ENCODE results near the gene SPRED2.

- TF ChIP-seq CTCF (IDR thresholded peaks at IDR 0.05; ENCODE audit: borderline replicate concordance, extremely low read depth, low read length, poor library complexity, severe bottlenecking) (no peak), EZH2 (IDR thresholded peaks at IDR 0.05; ENCODE audit: borderline replicate concordance, low read depth, low read length, severe bottlenecking) (no peak)
These were observed 112.7 kb downstream of the SPRED2 start for GRCh38 chr2:65319674-65320041.

All from DND-41 (cell line).